Spleen (tissue), 7 donors: ENCODE data around the gene HMGN4.
"Not testable (repeated sequence)": the region's sequence is repeated elsewhere in the genome, so short reads cannot be mapped to it uniquely, and the experiment has no call there.

ENCODE experiments used
- POLR2AphosphoS5 ChIP-seq, 3 donors: sonication (generic); formaldehyde crosslinking; IDR thresholded peaks; one replicate each; pipeline ENCODE4 v1.5.1; 2017; ENCODE audit warnings: antibody characterized with exemption in 3 of 3
- TF ChIP-seq, protein P1 (sequence below), 11 experiments: fragments of 200-600 bp in 7 of 11; fragments of 450-650 bp in 4 of 11; sonication (generic) in 4 of 11; IDR thresholded peaks in 8 of 11; conservative IDR thresholded peaks in 3 of 11; 1 replicate in 7 of 11; 2 replicates in 4 of 11; pipeline versions ENCODE4 v1.4.0 to v1.8.0; 2016 to 2021; ENCODE audit warnings: antibody characterized with exemption in 11 of 11, inconsistent platforms in 4 of 11, mild to moderate bottlenecking in 1 of 11
- donor health status: DM: no; HTN: no; CAD: no; lungs with moderate emphysema.
- donor health status: DM: no; HTN: no; CAD: no.
- donor health status: DM: no; HTN: no; CAD: no.

DNA sequence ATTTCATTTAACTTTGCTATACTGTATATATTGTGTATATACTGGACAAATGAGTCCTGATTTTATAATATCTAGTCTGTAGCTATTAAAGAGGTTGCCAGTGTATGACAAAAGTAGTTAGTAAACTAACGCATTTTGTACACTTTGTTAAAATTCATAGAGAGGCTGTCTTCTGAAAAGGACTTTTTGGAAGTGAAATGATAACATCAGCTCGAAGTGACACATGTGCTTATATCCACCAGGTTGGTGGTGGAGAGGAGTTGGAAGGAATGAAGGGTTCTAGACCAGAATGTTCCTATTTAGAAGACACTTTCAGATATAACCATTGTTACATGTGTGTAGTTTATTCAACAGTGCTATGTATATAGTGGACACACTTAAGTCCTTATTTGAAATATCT is 13.9 kb upstream of the HMGN4 start:
- TF ChIP-seq, protein P1, sequence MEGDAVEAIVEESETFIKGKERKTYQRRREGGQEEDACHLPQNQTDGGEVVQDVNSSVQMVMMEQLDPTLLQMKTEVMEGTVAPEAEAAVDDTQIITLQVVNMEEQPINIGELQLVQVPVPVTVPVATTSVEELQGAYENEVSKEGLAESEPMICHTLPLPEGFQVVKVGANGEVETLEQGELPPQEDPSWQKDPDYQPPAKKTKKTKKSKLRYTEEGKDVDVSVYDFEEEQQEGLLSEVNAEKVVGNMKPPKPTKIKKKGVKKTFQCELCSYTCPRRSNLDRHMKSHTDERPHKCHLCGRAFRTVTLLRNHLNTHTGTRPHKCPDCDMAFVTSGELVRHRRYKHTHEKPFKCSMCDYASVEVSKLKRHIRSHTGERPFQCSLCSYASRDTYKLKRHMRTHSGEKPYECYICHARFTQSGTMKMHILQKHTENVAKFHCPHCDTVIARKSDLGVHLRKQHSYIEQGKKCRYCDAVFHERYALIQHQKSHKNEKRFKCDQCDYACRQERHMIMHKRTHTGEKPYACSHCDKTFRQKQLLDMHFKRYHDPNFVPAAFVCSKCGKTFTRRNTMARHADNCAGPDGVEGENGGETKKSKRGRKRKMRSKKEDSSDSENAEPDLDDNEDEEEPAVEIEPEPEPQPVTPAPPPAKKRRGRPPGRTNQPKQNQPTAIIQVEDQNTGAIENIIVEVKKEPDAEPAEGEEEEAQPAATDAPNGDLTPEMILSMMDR (IDR thresholded peaks at IDR 0.05 in 8 of 11, conservative IDR thresholded peaks at IDR 0.05 in 3 of 11) = not testable (repeated sequence)
- TF ChIP-seq POLR2AphosphoS5 (IDR thresholded peaks at IDR 0.05) = not testable (repeated sequence)
